Mononuclear cell (primary cell): ENCODE results near the gene NLRP14. TPM values are rescaled to one million over a fixed set of nuclear protein-coding genes. Genes with fewer than 3 reads are reported as not detected.

Source experiments
- H3K27me3 ChIP-seq: 2 replicates; pipeline ENCODE4 v1.6.0; 2011; ENCODE audit warnings: low read length, control low read depth; ENCODE audit not compliant: insufficient read depth
- H3K4me1 ChIP-seq: 2 replicates; pipeline ENCODE4 v1.5.1; 2011; ENCODE audit warnings: mild to moderate bottlenecking, low read length, control low read depth; ENCODE audit not compliant: insufficient read depth
- H3K4me3 ChIP-seq: 2 replicates; pipeline ENCODE4 v1.5.1; 2011; ENCODE audit warnings: mild to moderate bottlenecking, low read length, moderate library complexity
- H3K9me3 ChIP-seq: 2 replicates; pipeline ENCODE4 v1.5.1; 2011; ENCODE audit warnings: low read depth, mild to moderate bottlenecking, control low read depth, low read length
- total RNA-seq: library from RNA; depleted of rRNA; stranded (reverse); fragments of >200 nt; gene quantifications from one replicate; pipeline ENCODE4 v1.2.3, GENCODE V29; 2012

The NLRP14 gene, protein sequence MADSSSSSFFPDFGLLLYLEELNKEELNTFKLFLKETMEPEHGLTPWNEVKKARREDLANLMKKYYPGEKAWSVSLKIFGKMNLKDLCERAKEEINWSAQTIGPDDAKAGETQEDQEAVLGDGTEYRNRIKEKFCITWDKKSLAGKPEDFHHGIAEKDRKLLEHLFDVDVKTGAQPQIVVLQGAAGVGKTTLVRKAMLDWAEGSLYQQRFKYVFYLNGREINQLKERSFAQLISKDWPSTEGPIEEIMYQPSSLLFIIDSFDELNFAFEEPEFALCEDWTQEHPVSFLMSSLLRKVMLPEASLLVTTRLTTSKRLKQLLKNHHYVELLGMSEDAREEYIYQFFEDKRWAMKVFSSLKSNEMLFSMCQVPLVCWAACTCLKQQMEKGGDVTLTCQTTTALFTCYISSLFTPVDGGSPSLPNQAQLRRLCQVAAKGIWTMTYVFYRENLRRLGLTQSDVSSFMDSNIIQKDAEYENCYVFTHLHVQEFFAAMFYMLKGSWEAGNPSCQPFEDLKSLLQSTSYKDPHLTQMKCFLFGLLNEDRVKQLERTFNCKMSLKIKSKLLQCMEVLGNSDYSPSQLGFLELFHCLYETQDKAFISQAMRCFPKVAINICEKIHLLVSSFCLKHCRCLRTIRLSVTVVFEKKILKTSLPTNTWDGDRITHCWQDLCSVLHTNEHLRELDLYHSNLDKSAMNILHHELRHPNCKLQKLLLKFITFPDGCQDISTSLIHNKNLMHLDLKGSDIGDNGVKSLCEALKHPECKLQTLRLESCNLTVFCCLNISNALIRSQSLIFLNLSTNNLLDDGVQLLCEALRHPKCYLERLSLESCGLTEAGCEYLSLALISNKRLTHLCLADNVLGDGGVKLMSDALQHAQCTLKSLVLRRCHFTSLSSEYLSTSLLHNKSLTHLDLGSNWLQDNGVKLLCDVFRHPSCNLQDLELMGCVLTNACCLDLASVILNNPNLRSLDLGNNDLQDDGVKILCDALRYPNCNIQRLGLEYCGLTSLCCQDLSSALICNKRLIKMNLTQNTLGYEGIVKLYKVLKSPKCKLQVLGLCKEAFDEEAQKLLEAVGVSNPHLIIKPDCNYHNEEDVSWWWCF
- under 0.01 TPM for total RNA-seq

DNA sequence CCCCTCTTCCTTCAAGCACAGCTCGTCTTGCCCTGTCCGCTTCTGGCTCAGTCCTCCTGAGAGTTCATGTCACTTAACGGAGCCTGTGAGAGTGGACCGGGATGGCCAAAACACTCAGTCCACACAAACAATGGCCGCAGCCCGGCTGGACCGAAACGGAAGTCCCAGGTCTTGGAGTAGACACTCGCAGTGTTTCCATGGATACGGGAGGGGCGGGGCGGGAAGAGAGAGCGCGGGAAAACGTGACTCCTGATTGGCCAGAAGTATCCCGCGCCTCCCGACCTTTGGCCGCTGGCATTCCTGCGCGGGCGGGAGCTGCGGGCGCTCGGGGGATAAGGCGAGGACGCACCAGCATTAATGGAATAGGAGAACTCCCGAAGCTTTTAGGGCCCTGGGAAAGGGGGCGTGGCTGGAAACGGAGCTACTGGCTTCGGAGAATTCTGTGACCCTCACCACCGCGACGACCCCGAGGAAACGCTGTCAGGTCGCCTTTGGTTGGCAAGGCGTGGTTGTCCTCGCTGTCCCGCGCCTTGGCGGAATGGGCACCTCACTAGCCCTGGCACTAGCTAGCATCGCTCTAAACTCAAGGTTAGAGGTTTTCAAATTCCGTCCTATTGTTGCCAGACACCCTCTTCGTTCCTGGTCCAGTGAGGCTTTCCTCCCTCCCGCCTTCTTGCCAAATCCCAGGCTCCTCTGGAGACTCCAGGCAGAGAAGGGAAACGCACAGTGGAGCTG lies at the start of gene NLRP14, which contains the start of gene ZNF214:
Gene NLRP14, plus strand, starts transcription at position 297 of the 735 bp plus-strand sequence. CDS start 18,108 bp downstream, outside the sequence.
Gene ZNF214, minus strand, starts transcription at position 164 of the 735 bp plus-strand sequence. CDS start 17,511 bp downstream, outside the sequence.
- peaks cover 40% of the 10 kb centered on the region for H3K27me3 ChIP-seq
- H3K4me3 ChIP-seq: peak within 1 kb of the TSS; percentile 6
- no peaks in the 10 kb centered on the region for H3K9me3 ChIP-seq
- peaks cover 8% of the 10 kb centered on the region for H3K4me1 ChIP-seq

DNA sequence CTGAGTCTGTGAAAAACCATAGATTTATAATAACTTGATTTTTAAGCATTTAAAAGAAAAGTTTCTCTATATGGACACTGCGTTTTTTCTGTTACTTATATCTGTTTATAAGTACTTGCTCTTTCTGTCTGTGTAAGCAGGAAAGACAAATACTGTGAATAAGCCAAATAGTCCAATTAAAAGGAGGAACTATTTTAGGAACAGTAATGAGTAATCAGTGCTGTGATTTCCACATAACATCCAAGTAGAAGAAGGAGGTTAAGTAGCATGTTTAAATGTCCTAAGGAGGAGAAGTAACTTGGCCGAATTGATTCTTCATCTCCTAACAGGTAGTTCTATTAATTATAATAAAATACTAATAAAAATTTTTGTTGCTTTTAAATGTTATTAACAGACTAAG lies 40.9 kb upstream of the NLRP14 start:
- no peaks in the 10 kb centered on the region for H3K27me3 ChIP-seq
- no peak overlapping the region for H3K4me3 ChIP-seq
- no peaks in the 10 kb centered on the region for H3K4me1 ChIP-seq
- no peaks in the 10 kb centered on the region for H3K9me3 ChIP-seq

DNA sequence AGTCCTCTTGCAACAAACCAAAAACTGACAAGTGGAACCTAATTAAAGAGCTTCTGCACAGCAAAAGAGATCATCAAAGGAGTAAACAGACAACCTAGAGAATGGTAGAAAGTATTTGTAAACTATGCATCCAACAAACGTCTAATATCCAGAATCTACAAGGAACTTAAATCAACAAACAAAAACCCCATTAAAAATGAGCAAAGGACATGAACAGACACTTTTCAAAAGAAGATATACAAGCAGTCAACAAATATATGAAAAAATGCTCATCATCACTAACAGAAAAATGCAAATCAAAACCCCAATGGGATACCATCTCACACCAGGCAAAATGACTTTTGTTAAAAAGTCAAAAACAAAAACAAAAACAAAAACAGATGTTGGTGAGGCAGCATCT lies 33.8 kb upstream of the NLRP14 start:
- Histone ChIP-seq H3K27me3 (no peaks in the 10 kb centered on the region), H3K4me1 (no peaks in the 10 kb centered on the region), H3K9me3 (no peaks in the 10 kb centered on the region), H3K4me3 (no peak overlapping the region)

DNA sequence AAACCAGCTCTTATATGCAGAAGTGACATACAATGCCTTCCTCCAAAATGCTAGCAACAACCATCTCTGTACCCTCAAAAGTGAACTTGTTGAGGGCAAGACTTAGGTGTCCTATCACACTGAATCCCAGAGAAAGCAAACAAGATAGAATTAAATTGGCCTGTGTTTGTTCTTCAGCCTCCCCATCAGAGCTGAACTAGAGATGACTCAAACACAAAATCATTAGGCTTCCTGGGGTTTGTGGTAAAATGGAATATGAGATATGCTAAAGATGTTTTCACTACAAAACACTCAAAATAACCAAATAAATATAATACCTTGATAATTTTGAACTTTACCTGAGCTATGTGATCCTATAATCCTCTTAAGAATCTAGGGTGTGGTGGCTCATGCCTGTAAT lies 31.8 kb upstream of the NLRP14 start:
- H3K27me3 ChIP-seq: no peaks in the 10 kb centered on the region
- H3K9me3 ChIP-seq: no peaks in the 10 kb centered on the region
- no peak overlapping the region for H3K4me3 ChIP-seq
- no peaks in the 10 kb centered on the region for H3K4me1 ChIP-seq

DNA sequence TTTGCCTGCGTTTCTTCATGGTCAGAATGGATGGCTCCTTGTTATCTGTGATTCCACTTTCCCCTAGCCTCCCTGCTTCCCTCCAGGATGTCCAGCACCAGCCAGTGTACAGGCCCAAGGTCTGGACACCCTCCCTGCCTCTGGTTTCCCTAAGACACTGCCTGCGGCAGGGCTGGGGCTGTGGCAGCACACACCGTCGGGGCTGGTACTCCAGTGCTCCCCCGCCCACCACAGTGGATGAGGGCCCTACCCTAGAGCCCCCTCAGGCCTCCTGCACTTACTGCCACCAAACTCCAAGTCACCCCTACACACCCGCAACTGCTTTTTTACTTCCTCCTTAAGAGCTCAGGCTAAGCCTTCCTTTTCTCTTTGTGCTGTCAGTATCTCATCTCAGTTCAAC lies 29.1 kb upstream of the NLRP14 start:
- Histone ChIP-seq H3K9me3 (no peaks in the 10 kb centered on the region), H3K27me3 (no peaks in the 10 kb centered on the region), H3K4me1 (no peaks in the 10 kb centered on the region), H3K4me3 (no peak overlapping the region)

DNA sequence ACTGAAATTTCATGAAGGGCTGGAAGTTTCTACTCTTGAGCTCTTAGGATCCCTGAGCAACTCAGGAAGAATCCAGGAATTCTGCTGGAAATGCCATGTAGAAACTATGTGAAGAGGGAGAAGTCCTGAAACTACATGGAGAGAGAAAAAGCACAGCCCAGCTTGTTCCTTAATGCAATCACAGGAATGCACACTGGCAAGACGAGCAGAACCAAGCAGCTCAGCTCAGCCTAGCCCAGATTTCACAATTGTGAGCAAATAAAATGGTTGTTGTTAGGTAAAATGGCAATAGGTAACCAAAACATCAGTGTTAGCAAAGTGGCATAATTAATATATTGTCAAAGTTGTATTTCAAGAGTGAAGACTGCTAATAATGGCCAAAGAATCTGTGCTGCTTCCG lies 28.3 kb upstream of the NLRP14 start:
- H3K4me1 ChIP-seq: no peaks in the 10 kb centered on the region
- H3K9me3 ChIP-seq: no peaks in the 10 kb centered on the region
- H3K4me3 ChIP-seq: no peak overlapping the region
- no peaks in the 10 kb centered on the region for H3K27me3 ChIP-seq

DNA sequence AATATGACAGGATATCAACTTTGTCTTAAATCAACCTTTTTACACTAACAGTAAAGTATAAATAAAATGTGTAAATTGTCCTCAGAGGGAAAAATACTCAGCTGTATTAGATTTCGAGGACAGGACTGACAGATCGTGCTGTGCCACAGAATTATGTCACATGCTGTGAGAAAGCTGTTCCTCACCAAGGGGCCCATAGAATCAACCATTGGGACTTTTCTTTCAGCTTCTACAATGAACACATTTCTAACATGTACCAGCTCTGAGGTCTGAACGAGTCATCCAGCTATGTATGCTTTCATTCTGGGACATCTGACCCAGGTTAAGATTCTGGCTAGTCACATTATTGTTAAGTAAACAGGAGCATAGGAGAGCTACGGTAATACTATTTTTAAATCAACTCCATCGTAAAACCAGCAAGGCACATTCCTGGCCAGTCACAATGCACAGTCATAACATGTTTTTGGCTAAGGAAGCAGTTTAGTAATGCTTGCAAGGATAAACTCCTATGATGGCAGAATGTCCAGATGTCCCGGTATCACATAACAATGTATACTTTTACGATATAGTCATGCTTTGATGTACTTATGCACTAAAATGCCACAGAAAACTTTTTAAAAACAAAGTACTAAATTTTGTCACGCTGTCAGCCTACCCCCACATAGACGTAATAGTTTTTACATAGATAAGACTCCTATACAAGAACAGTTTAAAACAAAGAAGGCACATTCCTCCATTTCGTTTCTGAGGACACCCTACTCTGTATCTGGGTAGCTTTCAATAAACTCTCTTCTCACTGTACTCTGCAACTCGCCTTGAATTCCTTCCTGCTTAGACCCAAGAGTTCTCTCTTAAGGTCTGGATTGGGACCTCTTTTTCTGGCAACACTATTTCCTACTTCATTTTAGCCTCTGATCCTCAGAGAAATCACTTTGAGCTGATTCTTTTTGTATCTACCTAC lies 27.5 kb upstream of the NLRP14 start:
- H3K4me1 ChIP-seq: no peaks in the 10 kb centered on the region
- no peaks in the 10 kb centered on the region for H3K27me3 ChIP-seq
- H3K9me3 ChIP-seq: no peaks in the 10 kb centered on the region
- H3K4me3 ChIP-seq: no peak overlapping the region

DNA sequence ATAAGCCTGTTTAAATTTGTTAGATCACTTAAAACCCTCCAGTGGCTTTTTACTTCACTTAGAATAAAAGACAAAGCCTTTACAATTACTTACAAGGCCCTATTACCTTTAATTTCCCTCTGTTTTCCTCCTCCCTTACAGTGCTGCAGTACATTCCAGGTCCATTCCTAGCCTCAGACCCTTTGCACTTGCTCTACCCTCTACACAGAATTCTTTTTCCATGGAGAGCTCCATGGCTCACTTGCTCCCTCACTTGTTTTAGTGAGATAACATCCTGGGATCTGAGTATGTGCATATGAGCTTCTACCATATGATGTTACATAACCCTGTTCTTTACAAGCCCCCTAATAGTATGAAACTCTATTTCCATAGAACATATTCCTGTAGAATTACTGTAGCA lies 24.6 kb upstream of the NLRP14 start:
- no peaks in the 10 kb centered on the region for H3K4me1 ChIP-seq
- no peaks in the 10 kb centered on the region for H3K27me3 ChIP-seq
- H3K9me3 ChIP-seq: no peaks in the 10 kb centered on the region
- H3K4me3 ChIP-seq: no peak overlapping the region

DNA sequence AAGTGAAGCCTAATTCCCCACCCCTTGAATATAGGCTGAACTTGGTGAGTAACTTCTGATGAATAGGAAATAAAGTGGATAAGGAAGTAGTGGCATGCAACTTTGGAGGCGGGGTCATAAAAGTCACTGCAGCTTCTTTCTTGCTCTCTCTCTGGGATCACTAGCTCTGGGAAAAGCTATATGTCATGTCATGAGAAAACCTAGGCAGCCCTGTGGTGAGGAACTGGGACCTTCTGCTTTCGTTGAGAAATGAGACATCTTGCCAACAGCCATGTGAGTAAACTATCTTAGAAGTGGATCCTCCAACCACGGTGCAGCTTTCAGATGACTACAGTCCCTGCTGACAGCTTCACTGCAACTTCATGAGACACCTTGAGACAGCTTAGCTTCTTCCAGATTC lies 15.8 kb upstream of the NLRP14 start:
- H3K9me3 ChIP-seq: no peaks in the 10 kb centered on the region
- H3K4me1 ChIP-seq: no peaks in the 10 kb centered on the region
- no peak overlapping the region for H3K4me3 ChIP-seq
- H3K27me3 ChIP-seq: peaks cover 3% of the 10 kb centered on the region

DNA sequence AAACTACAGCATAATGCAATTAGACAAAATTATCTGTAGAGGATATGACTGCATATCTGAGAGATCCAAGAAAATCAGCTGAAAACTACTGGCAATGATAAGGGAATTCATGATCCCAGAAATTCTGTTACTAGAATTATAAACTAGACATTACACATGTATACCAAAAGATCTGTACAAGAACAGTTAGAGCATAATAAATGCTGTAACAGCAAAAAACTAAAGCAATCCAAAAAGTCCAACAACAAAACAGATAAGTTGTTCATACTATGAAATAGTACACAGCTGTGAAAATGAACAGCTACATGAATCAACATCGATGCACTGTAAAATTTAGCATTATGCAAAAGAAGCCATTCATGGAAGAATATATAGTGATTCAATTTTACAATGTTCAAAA lies 6.2 kb upstream of the NLRP14 start:
- peaks cover 4% of the 10 kb centered on the region for H3K27me3 ChIP-seq

DNA sequence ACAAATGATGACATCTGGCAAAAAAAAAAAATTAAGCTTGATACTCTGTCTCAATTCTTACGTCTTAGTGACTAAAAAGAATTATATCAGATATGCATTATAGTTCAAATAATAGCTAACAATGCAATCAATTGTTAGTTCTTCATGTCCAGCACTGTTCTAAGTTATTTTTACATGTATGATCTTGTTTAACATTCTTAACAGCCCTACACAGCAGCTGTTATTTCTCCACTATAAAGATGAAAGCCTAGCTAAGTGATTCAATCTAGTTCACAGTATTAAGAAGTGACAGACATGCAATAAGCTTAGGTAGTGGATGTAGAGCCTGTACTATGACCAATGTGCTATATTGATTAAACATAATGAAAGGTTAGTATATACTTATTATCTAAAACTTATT lies 4.3 kb upstream of the NLRP14 start:
- Histone ChIP-seq H3K4me1 (peaks cover 8% of the 10 kb centered on the region), H3K9me3 (no peaks in the 10 kb centered on the region), H3K4me3 (no peak overlapping the region), H3K27me3 (peaks cover 23% of the 10 kb centered on the region)

More for the DNA sequence above, 6.2 kb upstream of the NLRP14 start:
- Histone ChIP-seq H3K9me3 (no peaks in the 10 kb centered on the region), H3K4me1 (no peaks in the 10 kb centered on the region), H3K4me3 (no peak overlapping the region)

DNA sequence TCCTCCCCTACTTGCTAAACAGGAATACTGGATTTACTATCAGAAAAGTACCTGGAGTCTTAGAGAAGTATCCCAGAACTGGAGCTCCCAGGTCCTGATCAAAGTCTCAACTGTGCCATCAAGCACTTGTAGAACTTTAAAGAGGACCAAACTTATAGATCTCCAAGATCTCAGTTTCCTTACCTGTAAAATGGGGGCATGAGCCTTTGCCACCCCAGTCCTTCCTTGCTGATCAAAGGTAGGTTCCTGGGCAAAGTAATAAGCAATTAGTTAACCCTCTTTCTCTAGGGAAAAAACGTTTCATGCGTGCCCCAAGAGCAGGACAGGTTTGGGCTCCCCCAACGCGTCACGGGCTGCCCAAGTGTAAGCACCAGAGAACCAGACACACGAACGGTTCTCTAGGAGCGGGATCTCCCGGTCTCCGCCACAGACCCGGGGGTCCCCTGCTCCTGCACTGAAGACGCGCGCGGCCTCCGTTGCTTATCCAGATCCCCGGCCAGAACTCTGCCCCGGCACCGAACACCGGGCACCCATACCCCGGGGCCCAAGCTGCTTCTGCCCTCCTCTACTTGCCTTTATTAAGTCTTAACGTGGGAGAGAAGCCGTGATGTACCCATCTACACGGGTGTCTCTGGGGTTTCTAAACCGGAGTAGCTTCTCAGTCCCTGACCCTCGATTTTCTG lies 638 bp upstream of the NLRP14 start:
- Histone ChIP-seq H3K4me3 (peak overlapping the region; percentile 6), H3K27me3 (peaks cover 40% of the 10 kb centered on the region), H3K9me3 (no peaks in the 10 kb centered on the region), H3K4me1 (peaks cover 8% of the 10 kb centered on the region)

DNA sequence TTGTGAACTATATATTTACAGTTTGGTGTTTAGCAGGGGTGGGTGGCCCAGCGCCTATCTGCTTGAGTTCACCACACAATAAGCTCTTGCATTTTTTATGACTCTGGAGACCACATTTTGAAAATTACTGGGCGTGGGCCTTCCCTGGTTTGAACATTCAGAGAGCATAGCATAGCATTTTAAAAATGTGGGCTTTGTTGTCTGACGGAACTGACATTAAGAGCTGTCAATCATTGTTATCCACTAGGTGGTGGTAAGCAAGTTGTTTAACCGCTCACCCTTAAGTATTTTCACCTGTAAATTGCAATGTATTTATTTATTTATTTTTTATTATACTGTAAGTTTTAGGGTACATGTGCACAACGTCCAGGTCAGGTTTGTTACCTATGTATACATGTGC lies 1.0 kb downstream of the NLRP14 start:
- H3K4me3 ChIP-seq: no peak overlapping the region
- H3K27me3 ChIP-seq: peaks cover 40% of the 10 kb centered on the region
- H3K4me1 ChIP-seq: peaks cover 8% of the 10 kb centered on the region
- no peaks in the 10 kb centered on the region for H3K9me3 ChIP-seq
